ENCODE measurements around the gene MACROD2.
"Not testable (repeated sequence)": the region's sequence is repeated elsewhere in the genome, so short reads cannot be mapped to it uniquely, and the experiment has no call there.

Gene MACROD2

GRCh38 chr20:14996883-14997672 lies 1001.8 kb downstream of the MACROD2 start:
- TF ChIP-seq ZNF274 (IDR thresholded peaks at IDR 0.05; ENCODE audit: low read depth, low read length) = no peak
- H3K4me3 ChIP-seq (ENCODE audit: low read length) = no peak overlapping the region

- TF ChIP-seq ZNF274 (IDR thresholded peaks at IDR 0.05; ENCODE audit: low read depth, low read length) = no peak
- H3K4me3 ChIP-seq (ENCODE audit: low read length) = no peak overlapping the region
These were observed 1002.5 kb downstream of the MACROD2 start for GRCh38 chr20:14997791-14998190.

- TF ChIP-seq ZNF274 (IDR thresholded peaks at IDR 0.05; ENCODE audit: low read depth, low read length) = no peak
- H3K4me3 ChIP-seq (ENCODE audit: low read length) = no peak overlapping the region
These were observed 1010.1 kb downstream of the MACROD2 start for GRCh38 chr20:15005300-15005986.

GRCh38 chr20:15011631-15012030 lies 1016.3 kb downstream of the MACROD2 start:
- TF ChIP-seq ZNF274 (IDR thresholded peaks at IDR 0.05; ENCODE audit: low read depth, low read length) = no peak
- H3K4me3 ChIP-seq (ENCODE audit: low read length) = no peak overlapping the region

GRCh38 chr20:15012566-15012965 lies 1017.2 kb downstream of the MACROD2 start:
- no peak for TF ChIP-seq ZNF274 (IDR thresholded peaks at IDR 0.05; ENCODE audit: low read depth, low read length)
- H3K4me3 ChIP-seq (ENCODE audit: low read length) = no peak overlapping the region

- H3K4me3 ChIP-seq (ENCODE audit: low read length) = not testable (repeated sequence)
These were observed 1021.6 kb downstream of the MACROD2 start for GRCh38 chr20:15016875-15017274.

GRCh38 chr20:15018966-15019365 lies 1023.6 kb downstream of the MACROD2 start:
- H3K4me3 ChIP-seq (ENCODE audit: low read length) = no peak overlapping the region
- TF ChIP-seq ZNF274 (IDR thresholded peaks at IDR 0.05; ENCODE audit: low read depth, low read length) = no peak

- H3K4me3 ChIP-seq (ENCODE audit: low read length) = no peak overlapping the region
- no peak for TF ChIP-seq ZNF274 (IDR thresholded peaks at IDR 0.05; ENCODE audit: low read depth, low read length)
These were observed 1025.5 kb downstream of the MACROD2 start for GRCh38 chr20:15020845-15021244.

GRCh38 chr20:15022921-15023320 lies 1027.6 kb downstream of the MACROD2 start:
- TF ChIP-seq ZNF274 (IDR thresholded peaks at IDR 0.05; ENCODE audit: low read depth, low read length) = no peak
- no peak overlapping the region for H3K4me3 ChIP-seq (ENCODE audit: low read length)

GRCh38 chr20:15026759-15027158 lies 1031.4 kb downstream of the MACROD2 start:
- no peak overlapping the region for H3K4me3 ChIP-seq (ENCODE audit: low read length)
- no peak for TF ChIP-seq ZNF274 (IDR thresholded peaks at IDR 0.05; ENCODE audit: low read depth, low read length)

GRCh38 chr20:15030826-15031225 lies 1035.5 kb downstream of the MACROD2 start:
- no peak for TF ChIP-seq ZNF274 (IDR thresholded peaks at IDR 0.05; ENCODE audit: low read depth, low read length)
- H3K4me3 ChIP-seq (ENCODE audit: low read length) = no peak overlapping the region

GRCh38 chr20:15031546-15032351 lies 1036.4 kb downstream of the MACROD2 start:
- no peak for TF ChIP-seq ZNF274 (IDR thresholded peaks at IDR 0.05; ENCODE audit: low read depth, low read length)

GRCh38 chr20:15032352-15032622 lies 1037.0 kb downstream of the MACROD2 start:
- H3K4me3 ChIP-seq (ENCODE audit: low read length) = no peak overlapping the region
- no peak for TF ChIP-seq ZNF274 (IDR thresholded peaks at IDR 0.05; ENCODE audit: low read depth, low read length)

More at GRCh38 chr20:15031546-15032351, 1036.4 kb downstream of the MACROD2 start:
- H3K4me3 ChIP-seq (ENCODE audit: low read length) = no peak overlapping the region

- no peak overlapping the region for H3K4me3 ChIP-seq (ENCODE audit: low read length)
- no peak for TF ChIP-seq ZNF274 (IDR thresholded peaks at IDR 0.05; ENCODE audit: low read depth, low read length)
These were observed 1038.0 kb downstream of the MACROD2 start for GRCh38 chr20:15033269-15033668.

GRCh38 chr20:15033891-15034290 lies 1038.6 kb downstream of the MACROD2 start:
- TF ChIP-seq ZNF274 (IDR thresholded peaks at IDR 0.05; ENCODE audit: low read depth, low read length) = no peak
- H3K4me3 ChIP-seq (ENCODE audit: low read length) = no peak overlapping the region

Measured in GM08714 (cell line).